Measurements from ENCODE around the gene PDZK1.
A peak's percentile ranks its signal among the peaks of the same experiment; 100 is the strongest.
"Not testable (repeated sequence)": the region's sequence is repeated elsewhere in the genome, so short reads cannot be mapped to it uniquely, and the experiment has no call there.

Gene PDZK1

GRCh38 chr1:145710291-145711027 lies 3.3 kb upstream of the PDZK1 start:
- DNase-seq (ENCODE audit: low read depth in 4 of 4, low spot score in 1 of 4), result no peak

GRCh38 chr1:145708063-145708462 lies 895 bp upstream of the PDZK1 start:
- DNase-seq (ENCODE audit: low read depth in 4 of 4, low spot score in 1 of 4), result no peak

GRCh38 chr1:145706086-145706664 lies 993 bp downstream of the PDZK1 start:
- no peak for DNase-seq (ENCODE audit: low read depth in 4 of 4, low spot score in 1 of 4)

- no peak for DNase-seq (ENCODE audit: low read depth in 4 of 4, low spot score in 1 of 4)
Observed at GRCh38 chr1:145705622-145706021, 1.5 kb downstream of the PDZK1 start.

GRCh38 chr1:145702826-145703225 lies 4.3 kb downstream of the PDZK1 start:
- DNase-seq (ENCODE audit: low read depth in 4 of 4, low spot score in 1 of 4), result no peak

- no peak for DNase-seq (ENCODE audit: low read depth in 4 of 4, low spot score in 1 of 4)
Observed at GRCh38 chr1:145702052-145702451, 5.1 kb downstream of the PDZK1 start.

GRCh38 chr1:145701306-145701862 lies 5.8 kb downstream of the PDZK1 start:
- DNase-seq (ENCODE audit: low read depth in 4 of 4, low spot score in 1 of 4), result no peak

GRCh38 chr1:145696630-145696960 lies 10.6 kb downstream of the PDZK1 start:
- DNase-seq (ENCODE audit: low read depth in 4 of 4, low spot score in 1 of 4), result no peak

GRCh38 chr1:145695821-145696629 lies 11.1 kb downstream of the PDZK1 start:
- DNase-seq (ENCODE audit: low read depth in 4 of 4, low spot score in 1 of 4), result no peak

GRCh38 chr1:145692785-145693443 lies 14.3 kb downstream of the PDZK1 start:
- DNase-seq (ENCODE audit: low read depth in 4 of 4, low spot score in 1 of 4), result no peak

- peak in 2 of 4 experiments; percentile 7 for DNase-seq (ENCODE audit: low read depth in 4 of 4, low spot score in 1 of 4)
Observed at GRCh38 chr1:145690587-145691558, 16.3 kb downstream of the PDZK1 start.

- DNase-seq (ENCODE audit: low read depth in 4 of 4, low spot score in 1 of 4), result no peak
Observed at GRCh38 chr1:145689922-145690321, 17.2 kb downstream of the PDZK1 start.

GRCh38 chr1:145688924-145689323 lies 18.2 kb downstream of the PDZK1 start:
- DNase-seq (ENCODE audit: low read depth in 4 of 4, low spot score in 1 of 4), result no peak

- no peak for DNase-seq (ENCODE audit: low read depth in 4 of 4, low spot score in 1 of 4)
Observed at GRCh38 chr1:145688328-145688727, 18.8 kb downstream of the PDZK1 start.

GRCh38 chr1:145686078-145686477 lies 21.1 kb downstream of the PDZK1 start:
- not testable (repeated sequence) for DNase-seq (ENCODE audit: low read depth in 4 of 4, low spot score in 1 of 4)

- DNase-seq (ENCODE audit: low read depth in 4 of 4, low spot score in 1 of 4), result not testable (repeated sequence)
Observed at GRCh38 chr1:145684858-145685257, 22.3 kb downstream of the PDZK1 start.

- not testable (repeated sequence) for DNase-seq (ENCODE audit: low read depth in 4 of 4, low spot score in 1 of 4)
Observed at GRCh38 chr1:145673217-145673616, 34.0 kb downstream of the PDZK1 start.

- not testable (repeated sequence) for DNase-seq (ENCODE audit: low read depth in 4 of 4, low spot score in 1 of 4)
Observed at GRCh38 chr1:145670995-145671745, 36.0 kb downstream of the PDZK1 start.

- DNase-seq (ENCODE audit: low read depth in 4 of 4, low spot score in 1 of 4), result not testable (repeated sequence)
Observed at GRCh38 chr1:145665015-145665414, 42.2 kb downstream of the PDZK1 start.
